Fibroblast of mammary gland (primary cell): ENCODE measurements around the gene DIP2C.

Experiments used
- DNase-seq: peaks from one replicate; pipeline ENCODE4 v3.0.0-alpha.2; 2010; ENCODE audit warnings: low read depth
- H3K4me3 ChIP-seq: 2 replicates; pipeline ENCODE4 v1.5.1; 2011; ENCODE audit warnings: low read depth, mild to moderate bottlenecking, low read length, moderate library complexity; ENCODE audit not compliant: control insufficient read depth
- CTCF ChIP-seq: conservative IDR thresholded peaks from 2 replicates; pipeline ENCODE4 v1.5.1; 2011; ENCODE audit warnings: low read depth, low read length, inconsistent platforms; ENCODE audit not compliant: control insufficient read depth, insufficient read depth

The DIP2C gene

GRCh38 chr10:570628-571163 is 118.8 kb downstream of the DIP2C start:
- TF ChIP-seq CTCF: no peak
- DNase-seq: no peak
- H3K4me3 ChIP-seq: no peak overlapping the region

- no peak overlapping the region for H3K4me3 ChIP-seq
- no peak for TF ChIP-seq CTCF
- no peak for DNase-seq
These were observed 119.4 kb downstream of the DIP2C start for GRCh38 chr10:569961-570627.

- no peak for TF ChIP-seq CTCF
- DNase-seq: no peak
- H3K4me3 ChIP-seq: no peak overlapping the region
These were observed 120.6 kb downstream of the DIP2C start for GRCh38 chr10:568848-569247.

- no peak for TF ChIP-seq CTCF
- no peak overlapping the region for H3K4me3 ChIP-seq
- DNase-seq: no peak
These were observed 121.6 kb downstream of the DIP2C start for GRCh38 chr10:567869-568268.

- H3K4me3 ChIP-seq: no peak overlapping the region
- no peak for DNase-seq
- TF ChIP-seq CTCF: no peak
These were observed 123.1 kb downstream of the DIP2C start for GRCh38 chr10:566241-566885.

- no peak overlapping the region for H3K4me3 ChIP-seq
- TF ChIP-seq CTCF: no peak
- DNase-seq: no peak
These were observed 123.8 kb downstream of the DIP2C start for GRCh38 chr10:565676-566075.
